Hematopoietic multipotent progenitor cell treated with erythropoietin and hydrocortisone succinate and interleukin-3 and kit ligand, for 4 days (in vitro differentiated cells): ENCODE results near the gene ARHGEF16.

ENCODE experiments used
- DNase-seq: peaks from one replicate; pipeline ENCODE4 v3.0.0-alpha.2; 2015

The ARHGEF16 gene

DNA sequence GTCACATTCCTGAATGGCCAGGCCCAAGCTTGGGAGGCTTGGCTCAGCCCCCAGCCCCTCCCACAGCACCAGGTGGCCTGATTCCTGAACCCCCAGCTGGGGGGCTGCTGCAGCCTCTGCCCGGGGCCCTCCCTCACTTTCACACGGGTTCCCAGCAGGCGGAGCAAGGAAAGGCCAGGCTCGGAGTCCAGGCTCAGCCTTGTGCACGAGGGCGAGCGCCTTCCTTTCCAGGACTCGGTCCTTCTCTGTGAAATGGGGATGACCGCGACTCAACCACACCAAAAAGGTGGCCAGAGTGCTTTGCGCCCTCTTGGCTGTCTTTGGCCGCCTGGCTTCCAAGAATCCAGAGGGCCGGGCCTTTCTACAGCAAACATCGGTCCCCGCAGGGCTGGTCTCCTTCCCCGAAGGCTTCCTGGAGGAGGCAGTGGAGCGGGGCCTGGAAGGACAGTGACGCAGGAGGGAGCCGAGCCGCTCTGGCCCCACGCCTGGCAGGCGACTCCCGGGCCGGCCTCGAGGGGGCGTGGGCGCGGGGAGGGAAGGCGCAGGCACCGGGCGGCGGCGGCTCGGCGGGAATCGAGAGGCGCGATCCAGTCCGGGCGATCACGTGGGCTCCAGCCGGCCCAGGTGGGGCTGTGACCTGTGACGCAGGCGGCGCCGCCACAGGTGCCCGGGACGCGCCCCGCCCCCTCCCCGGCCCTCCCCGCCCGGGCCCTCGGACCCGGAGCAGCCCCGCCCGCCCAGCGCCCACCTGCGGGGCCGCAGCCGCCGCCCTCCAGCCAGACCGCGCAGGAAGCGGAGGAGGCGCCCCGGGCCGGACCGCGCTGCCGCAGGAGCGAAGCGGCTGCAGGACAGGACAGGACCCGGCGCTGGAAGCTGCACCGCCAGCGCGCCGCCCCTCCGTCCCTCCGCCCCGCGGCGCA is at the start of gene ARHGEF16:
Gene ARHGEF16, plus strand, starts transcription at position 775 of the 920 bp plus-strand sequence. CDS start 8,420 bp downstream, outside the sequence.
- peak; percentile 68 for DNase-seq

DNA sequence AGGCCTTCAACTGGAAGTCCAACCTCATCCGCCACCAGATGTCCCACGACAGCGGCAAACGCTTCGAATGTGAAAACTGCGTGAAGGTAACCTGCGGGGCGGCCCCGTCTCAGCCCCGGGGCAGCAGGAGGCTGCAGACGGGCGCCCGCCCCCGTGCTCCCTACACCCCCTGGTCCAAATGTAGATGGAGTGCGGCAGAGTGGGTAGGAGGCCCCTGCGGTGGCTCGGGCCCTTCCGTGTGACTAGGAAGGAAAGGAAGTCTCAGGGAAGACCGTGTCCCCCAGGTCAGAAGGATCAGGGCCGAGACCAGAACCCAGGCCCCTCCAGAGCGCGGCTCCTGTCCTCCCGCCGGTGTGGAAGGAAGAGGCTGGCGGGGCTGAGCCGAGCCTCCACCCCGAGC is 49.7 kb upstream of the ARHGEF16 start:
- no peak for DNase-seq

DNA sequence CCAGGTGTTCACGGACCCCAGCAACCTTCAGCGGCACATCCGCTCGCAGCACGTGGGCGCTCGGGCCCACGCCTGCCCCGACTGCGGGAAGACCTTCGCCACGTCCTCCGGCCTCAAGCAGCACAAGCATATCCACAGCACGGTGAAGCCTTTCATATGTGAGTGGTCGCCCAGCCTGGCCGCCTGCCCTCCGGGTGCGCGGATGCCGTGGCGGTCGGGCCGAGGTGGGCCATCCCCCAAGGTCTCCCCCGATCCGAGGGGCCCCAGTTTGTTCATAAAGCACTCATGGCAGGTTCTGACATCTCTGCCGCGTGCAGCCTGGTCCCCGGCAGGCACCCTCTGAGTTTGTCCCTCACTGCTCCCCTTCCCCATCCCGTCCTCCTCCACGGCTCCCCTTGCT is 49.0 kb upstream of the ARHGEF16 start:
- DNase-seq: no peak

DNA sequence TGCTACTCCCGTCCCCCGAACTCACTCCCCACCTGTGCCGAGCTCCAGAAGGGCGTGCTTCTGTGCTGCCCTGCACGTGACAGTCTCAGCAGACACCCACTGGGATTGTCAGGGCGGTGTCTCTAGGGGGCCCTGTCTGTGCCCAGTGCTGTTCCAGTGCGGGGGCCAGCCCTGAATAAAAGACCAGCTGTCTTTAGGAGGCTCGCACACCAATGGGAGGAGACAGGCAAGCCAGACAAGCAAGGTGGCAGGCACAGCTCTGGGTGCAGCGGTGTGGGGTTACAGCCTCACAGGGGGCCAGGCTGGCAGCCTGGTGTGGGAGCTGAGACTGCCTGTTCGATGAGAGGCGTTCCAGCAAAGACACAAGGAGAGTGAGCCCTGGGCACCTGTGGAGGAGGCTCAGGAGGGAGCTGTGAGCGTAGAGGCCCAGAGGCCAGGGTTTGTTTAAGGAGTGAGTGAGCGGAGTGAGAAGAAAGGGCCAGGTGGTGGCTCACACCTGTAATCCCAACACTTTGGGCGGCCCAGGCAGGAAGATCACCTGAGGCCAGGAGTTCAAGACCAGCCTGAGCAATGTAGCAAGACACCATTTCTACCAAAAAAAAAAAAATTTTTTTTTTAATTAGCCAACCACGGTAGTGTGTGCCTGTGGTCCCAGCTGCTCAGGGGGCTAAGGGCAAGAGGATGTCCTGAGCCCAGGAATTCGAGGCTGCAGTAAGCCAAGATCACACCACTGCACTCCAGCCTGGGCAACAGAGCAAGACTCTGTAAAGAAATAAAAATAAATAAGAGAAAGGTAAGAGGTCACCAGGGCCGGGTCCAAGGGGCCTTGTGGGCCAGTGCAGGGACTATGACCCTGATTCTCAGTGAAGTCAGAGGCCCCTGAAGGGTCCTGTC is 48.2 kb upstream of the ARHGEF16 start:
- DNase-seq: no peak

DNA sequence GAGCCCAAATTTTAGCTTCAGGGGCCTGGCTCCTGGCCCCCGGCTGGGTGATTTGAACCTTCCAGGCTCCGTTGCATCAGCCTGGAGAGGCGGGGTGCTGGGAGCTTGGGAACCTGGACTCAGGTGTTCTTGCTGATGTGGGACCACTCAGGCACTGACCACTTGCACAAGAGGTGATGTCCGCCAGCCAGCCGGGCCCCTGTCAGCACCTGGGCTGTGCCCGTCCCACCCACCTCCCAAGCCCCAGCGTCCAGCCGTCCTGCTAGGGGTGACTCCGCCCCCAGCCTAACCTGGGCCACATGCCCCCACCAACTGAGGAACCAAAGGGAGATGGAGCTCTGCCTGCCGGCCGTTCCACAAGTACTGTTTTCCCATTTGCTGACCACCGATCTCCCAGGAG is 47.4 kb upstream of the ARHGEF16 start:
- DNase-seq: no peak

DNA sequence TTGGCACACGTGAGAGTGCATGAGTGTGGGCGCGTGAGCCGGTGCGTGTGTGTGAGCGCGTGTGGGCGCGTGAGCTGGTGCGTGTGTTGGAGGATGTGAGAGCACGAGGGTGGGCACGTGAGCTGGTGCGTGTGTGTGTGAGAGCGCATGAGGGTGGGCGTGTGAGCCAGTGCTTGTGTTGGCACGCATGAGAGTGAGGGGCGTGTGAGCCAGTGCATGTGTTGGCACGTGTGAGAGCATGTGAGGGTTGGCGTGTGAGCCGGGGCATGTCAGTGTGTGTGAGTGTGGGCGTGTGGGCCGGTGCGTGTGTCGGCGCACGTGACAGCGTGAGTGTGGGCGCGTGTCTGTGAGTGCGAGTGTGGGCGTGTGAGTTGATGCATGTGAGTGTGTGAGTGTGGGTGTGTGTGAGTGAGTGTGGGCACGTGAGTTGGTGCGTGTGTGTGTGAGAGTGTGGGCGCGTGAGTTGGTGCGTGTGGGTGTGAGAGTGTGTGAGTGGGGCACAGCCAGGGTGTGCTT is 45.7 kb upstream of the ARHGEF16 start:
- DNase-seq: no peak

DNA sequence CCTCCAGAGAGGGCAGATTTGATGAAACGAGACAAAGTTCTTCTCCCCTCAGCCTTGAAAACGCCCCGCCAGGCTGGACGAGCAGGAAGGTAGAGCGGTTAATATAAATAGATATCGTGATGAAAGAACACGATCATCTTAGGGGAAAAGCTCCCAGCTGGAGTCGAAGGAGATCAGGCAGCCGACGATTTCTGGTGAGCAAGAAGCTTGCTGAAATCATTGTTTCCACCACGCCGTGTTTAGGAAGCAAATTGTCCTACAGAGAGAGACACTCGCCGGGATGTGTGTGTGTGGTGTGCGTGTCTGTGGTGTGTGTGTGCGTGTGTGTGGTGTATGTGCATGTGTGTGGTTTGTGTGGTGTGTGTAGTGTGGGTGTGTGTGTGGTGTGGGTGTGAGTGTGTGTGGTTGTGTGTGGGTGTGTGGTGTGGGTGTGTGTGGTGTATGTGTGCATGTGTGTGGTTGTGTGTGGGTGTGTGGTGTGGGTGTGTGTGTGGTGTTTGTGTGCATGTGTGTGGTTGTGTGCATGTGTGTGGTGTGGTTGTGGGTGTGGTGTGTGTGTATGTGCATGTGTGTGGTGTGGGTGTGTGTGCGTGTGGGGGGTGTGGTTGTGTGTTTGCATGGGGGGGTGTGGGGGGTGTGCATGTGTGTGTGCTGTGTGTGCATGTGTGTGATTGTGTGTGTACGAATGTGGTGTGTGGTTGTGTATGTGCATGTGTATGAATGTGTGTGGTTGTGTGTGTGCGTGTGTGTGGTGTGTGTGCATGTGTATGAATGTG is 44.9 kb upstream of the ARHGEF16 start:
- no peak for DNase-seq

DNA sequence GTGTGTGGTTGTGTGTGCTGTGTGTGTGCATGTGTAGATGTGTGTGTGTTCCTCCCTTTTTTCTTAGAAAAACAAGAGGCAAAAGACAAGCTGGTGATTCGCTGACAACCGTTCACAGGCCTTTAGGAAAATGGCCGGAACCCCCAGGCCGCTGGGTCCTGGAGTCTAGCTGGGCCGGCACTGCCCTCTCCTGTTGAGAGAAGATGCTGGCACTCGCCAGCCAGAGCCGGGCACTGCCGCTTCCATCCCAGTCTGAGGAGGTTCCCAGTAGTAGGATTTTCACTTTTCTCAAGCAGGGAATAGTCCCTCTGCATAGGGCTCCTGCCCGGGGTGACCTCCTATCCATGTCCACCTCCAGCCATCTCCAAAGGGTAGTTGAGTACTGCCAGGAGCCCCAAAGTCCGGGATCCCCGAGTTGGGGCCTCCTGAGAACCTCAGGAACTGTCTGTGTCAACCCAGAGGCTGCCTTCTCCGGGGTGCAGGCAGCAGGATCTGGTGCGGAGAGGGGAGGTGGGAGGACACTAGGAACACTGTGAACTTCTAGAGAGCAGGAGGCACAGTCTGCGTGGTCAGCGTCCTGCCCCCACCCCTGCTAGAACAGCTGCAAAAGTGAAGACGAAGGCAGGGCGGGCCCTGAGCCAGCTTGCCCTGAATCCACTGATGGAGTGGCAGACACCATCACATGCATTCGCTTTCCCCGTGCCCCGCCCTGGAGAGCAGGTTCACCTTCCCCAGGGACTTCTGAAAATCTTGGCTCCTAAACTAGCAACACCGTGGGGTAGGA is 44.1 kb upstream of the ARHGEF16 start:
- DNase-seq: peak; percentile 46

DNA sequence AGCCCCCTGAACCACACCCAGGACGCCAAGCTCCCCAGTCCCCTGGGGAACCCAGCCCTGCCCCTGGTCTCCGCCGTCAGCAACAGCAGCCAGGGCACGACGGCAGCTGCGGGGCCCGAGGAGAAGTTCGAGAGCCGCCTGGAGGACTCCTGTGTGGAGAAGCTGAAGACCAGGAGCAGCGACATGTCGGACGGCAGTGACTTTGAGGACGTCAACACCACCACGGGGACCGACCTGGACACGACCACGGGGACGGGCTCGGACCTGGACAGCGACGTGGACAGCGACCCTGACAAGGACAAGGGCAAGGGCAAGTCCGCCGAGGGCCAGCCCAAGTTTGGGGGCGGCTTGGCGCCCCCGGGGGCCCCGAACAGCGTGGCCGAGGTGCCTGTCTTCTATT is 42.7 kb upstream of the ARHGEF16 start:
- no peak for DNase-seq

DNA sequence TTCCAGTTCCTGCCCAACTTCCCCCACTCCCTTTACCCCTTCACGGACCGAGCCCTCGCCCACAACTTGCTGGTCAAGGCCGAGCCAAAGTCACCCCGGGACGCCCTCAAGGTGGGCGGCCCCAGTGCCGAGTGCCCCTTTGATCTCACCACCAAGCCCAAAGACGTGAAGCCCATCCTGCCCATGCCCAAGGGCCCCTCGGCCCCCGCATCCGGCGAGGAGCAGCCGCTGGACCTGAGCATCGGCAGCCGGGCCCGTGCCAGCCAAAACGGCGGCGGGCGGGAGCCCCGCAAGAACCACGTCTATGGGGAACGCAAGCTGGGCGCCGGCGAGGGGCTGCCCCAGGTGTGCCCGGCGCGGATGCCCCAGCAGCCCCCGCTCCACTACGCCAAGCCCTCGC is 42.1 kb upstream of the ARHGEF16 start:
- no peak for DNase-seq

DNA sequence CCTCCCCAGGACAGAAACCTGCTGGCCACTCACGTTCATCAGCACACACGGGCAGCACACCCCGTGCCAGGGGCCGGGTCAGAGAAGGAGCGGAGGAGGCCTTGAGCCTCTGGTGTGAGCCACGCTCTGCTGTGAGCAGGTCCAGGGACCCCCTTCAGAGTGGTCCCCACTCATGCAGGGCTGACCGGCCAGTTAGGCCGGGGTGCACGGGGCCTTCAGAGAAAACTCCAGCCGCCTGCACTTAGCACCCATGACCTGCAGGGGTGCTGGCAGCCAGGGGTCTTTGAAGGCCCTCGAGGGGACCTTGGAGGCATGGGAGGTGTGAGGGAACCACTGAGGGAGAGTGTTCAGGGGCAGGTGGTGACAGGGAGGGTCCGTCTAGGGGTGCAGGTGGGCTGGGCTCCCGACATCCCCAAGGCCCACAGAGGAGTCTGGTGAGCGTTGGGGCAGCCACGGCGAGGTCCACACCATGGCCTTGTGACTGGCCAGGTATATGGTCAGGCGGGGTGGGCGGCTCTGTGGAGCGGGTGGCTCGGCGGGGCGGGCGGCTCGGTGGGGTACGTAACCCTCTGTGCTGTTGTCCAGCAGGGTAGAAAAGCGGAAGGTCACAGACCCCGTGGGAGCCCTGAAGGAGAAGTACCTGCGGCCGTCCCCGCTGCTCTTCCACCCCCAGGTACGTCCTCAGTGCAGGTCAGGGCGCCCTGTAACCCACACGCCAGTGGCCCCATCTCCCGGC is 40.3 kb upstream of the ARHGEF16 start:
- no peak for DNase-seq

DNA sequence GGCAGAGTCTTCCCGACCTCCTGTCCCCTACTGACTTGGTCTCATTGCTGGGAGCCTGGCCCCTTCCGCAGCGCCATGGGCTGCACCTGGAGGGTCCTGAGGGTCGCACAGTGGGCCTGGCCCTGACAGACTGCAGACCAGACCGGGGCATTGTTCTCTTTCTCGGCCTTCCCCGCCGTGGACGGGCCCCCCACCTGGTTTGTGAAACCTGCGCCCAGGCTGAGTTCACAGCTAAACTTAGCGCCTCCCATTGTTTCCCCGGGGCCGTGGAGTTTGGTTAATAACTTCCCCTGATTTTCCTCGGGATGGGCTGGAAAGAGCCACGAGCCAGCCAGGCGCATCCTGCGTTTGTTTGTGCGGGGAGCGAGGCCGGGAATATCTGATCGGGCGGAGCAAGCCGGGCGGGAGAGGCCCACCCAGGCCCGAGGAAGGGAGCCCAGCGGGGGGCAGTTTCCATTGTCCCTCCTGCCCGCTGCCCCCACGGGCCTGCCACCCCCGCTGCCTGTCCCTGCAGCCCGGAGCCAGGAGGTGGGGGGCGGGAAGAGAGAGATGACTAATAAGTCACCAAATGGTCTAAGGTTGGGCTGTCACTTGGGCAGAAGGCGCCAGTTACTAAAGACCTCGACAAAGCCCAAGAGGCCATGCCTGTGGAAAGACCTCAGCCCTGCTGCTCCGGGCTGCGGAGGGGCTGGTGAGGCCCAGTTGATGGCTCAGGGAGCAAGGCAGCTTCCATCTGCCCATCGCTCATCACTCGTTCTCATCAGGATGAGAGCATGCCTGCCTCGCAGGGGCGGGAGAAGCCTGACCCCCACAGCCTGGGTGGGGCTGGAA is 39.0 kb upstream of the ARHGEF16 start:
- no peak for DNase-seq

DNA sequence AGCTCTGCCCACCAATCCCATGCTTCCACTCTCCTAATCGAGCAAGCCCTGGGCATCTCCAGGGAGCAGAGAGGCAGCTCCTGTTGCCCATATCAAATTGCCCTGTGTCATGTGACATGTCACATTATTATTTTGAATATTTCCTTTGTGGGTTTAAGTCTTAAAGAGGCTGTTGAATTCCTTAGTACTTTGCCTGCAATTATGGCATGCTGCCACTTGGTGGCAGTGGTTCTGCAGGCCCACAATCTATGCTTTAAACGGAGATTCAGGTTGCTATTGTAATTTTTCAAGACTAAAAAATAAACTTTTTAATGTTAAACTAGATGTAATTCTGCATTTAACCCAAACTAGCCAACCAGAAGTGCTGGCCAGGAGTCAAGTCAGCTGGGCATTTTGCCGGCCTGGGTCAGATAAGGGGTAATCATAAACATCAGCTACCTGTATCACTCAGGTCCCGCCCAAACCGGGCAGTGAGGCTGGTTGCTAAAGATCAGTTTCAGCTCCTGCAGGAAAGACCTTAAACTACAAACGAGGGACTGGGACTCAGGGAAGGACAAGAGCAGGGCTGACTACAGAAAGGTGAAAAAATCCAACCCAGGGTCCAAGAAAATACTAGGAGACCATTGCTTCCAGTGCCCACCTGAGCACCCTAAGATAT is 37.3 kb upstream of the ARHGEF16 start:
- DNase-seq: peak; percentile 15

DNA sequence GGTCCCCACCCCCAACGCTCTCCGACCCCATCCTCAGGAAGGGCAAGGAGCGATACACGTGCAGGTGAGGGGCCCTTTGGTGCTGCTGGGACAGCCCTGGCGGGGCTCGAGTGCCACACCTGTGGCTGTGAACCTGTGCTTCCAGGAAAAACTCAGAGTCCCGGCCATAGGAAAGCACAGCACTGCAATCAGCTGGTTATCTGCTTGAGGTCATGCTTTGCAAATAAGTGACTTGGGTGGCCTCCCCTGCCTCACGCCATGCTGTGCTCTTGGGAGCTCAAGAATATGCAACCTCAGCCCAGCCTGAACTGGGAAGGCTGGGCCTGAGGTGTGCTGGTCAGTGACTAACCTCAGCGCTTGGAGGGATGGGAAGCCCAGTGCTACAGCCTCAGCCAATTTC is 36.5 kb upstream of the ARHGEF16 start:
- no peak for DNase-seq

DNA sequence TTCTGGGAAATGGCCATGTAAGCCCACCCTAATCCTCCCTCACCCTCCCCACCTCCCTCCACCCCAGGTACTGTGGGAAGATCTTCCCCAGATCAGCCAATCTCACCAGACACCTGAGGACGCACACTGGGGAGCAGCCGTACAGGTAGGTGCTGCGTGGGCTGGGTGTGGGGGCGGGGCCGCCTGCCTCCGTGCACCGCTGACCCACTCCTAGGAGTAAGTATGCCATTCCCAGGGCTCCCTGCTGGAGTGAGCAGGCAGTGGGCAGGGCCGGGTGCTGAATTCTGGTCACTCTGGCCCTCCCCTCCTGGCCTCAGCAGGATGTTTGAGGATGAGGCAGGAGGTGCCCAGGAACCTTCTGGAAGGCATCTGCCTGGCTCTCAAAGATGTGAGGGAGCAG is 35.9 kb upstream of the ARHGEF16 start:
- no peak for DNase-seq

DNA sequence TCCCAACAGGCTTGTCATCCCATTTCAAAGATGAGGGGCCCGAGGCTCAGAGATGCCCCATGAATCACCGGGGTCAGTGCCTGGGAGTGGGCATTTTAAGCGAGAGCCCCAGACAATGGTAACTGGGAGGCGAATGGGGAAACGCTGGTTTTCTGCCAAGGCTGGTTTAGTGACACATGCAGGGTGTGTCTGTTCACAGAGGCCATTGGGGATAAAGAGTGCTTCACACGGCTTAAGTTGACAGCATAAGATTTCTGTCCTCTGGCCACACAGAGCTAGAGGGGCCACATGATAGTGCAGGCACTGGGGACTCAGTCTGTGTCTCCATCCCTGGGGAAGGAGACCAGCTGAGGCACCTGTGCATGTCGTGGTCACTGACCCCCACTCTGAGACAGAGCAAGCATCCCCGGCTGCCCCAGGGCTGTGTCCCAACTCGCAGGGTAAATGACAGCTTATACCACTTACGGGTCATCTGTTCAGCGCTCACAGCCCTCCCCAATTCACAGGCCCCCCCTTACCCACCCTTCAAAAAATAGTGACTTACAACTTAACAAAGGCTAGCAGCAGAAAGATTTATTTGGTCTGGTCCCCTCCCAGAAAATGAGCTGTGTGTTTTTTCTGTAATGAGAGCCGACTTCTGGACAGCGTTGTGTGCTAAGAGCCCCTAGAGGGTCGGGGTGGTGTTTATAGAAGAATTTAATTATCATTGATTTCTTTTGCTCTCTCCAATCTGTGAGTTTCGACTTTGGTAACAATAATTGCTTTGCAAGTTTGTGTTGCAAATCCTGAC is 34.9 kb upstream of the ARHGEF16 start:
- no peak for DNase-seq

DNA sequence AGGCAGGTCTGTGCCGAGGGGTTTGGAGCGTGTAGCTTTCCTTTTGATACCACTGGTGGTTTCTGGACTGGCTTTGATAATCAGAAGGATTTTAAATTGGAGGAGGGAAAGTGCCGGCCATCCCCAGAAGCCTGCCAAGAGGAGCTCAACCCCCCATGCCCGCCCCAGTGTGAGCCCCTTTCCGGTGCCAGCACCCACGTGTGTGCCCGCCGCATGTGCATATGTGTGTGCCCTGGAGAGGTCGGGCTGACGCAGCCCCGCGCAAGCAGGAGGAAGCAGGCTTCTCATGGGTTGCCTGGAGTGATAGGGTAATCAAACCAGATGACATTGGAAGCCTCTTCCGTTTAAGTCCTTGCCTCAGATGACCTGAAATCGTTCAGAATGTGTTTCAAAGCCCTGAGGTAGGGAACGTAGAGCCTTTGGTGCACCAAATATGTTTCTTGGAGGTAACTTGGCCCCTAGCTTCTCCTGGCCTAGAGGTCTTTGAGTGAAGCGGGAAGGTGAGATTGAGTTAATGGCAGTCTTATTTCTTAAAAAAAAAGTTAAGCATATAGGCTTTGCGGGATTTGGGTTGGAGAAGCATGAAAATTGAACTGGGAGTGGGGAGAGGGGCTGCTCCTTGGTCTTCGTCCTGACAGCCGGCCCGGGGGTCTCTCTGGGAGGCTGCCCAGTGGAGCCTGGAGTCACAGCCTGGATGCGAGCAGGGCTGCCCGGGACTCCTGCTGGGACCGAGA is 34.1 kb upstream of the ARHGEF16 start:
- DNase-seq: no peak

DNA sequence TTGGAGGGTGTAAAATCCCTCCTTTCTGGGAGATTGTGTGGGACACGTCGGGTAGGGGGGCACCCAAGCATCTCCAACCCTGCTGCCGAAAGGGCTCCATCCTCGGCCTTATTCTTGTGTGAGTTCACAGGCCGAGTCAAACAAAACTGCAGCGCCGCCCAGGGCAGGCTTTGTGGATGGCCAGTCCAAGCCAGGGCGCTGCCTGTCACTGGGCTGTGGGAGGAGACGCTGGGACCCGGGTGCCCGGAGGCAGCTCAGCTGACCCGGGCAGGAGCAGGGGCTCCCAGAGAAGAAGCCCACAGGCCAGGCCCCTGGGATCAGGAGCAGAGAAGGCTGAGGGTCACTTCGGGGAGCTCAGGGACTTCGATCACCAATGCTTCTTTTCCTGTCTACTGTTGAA is 31.8 kb upstream of the ARHGEF16 start:
- no peak for DNase-seq
